Measurements from ENCODE around the gene CATSPERE.

DNA sequence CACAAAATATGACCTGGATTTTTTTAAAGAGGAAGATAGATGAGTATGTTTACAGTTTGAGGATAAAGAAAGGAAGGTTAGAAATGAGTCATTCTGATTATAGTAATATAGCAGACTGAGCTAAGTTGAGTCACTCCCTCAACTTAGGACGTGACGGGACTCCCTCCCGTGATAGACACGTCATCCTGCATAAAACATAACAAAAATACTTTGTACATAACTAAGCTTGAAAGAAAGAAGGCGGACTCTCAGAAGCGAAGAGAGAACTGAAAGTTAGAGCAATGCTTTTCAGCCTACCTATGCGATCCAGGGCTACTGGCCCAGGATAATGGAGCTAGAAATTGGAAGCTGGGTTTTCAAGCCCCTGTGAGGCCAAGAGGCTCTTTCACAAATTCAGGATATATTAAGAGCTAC, 138.9 kb downstream of the CATSPERE start:
- TF ChIP-seq, protein P1, sequence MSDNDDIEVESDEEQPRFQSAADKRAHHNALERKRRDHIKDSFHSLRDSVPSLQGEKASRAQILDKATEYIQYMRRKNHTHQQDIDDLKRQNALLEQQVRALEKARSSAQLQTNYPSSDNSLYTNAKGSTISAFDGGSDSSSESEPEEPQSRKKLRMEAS (IDR thresholded peaks at IDR 0.05; ENCODE audit: insufficient read depth, insufficient read length) = no peak
- TF ChIP-seq, protein P2, sequence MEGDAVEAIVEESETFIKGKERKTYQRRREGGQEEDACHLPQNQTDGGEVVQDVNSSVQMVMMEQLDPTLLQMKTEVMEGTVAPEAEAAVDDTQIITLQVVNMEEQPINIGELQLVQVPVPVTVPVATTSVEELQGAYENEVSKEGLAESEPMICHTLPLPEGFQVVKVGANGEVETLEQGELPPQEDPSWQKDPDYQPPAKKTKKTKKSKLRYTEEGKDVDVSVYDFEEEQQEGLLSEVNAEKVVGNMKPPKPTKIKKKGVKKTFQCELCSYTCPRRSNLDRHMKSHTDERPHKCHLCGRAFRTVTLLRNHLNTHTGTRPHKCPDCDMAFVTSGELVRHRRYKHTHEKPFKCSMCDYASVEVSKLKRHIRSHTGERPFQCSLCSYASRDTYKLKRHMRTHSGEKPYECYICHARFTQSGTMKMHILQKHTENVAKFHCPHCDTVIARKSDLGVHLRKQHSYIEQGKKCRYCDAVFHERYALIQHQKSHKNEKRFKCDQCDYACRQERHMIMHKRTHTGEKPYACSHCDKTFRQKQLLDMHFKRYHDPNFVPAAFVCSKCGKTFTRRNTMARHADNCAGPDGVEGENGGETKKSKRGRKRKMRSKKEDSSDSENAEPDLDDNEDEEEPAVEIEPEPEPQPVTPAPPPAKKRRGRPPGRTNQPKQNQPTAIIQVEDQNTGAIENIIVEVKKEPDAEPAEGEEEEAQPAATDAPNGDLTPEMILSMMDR (IDR thresholded peaks at IDR 0.05; ENCODE audit: extremely low read depth in 1 of 2, insufficient read depth in 1 of 2, low read depth in 1 of 2, low read length in 2 of 2) = no peak

Measured in endothelial cell of umbilical vein (primary cell).